Esophagus squamous epithelium (tissue), 5 donors: Measurements from ENCODE around the gene PIEZO1. TPM values are rescaled to one million over a fixed set of nuclear protein-coding genes. Genes with fewer than 3 reads are reported as not detected.

Experiments
- DNase-seq: peaks from one replicate; lab custom pipeline; 2025; lab: John Stamatoyannopoulos, UW
- H3K27ac ChIP-seq, 4 donors: fragments of 200-600 bp; sonication (generic); one replicate each; pipeline ENCODE4 v1.5.1; 2016 to 2019; ENCODE audit warnings: mild to moderate bottlenecking in 1 of 4
- H3K27me3 ChIP-seq, 4 donors: fragments of 200-600 bp; sonication (generic); 1 replicate in 3 of 4; 2 replicates in 1 of 4; pipeline versions ENCODE4 v1.5.1 to v1.6.0; 2017 to 2021; ENCODE audit warnings: antibody characterized with exemption in 1 of 4
- H3K36me3 ChIP-seq, 3 donors: fragments of 200-600 bp; sonication (generic); one replicate each; pipeline ENCODE4 v1.5.1; 2016 to 2019
- H3K4me1 ChIP-seq, 3 donors: fragments of 200-600 bp; sonication (generic); one replicate each; pipeline ENCODE4 v1.5.1; 2017 to 2019
- H3K4me3 ChIP-seq, 4 donors: fragments of 200-600 bp; sonication (generic); 1 replicate in 3 of 4; 2 replicates in 1 of 4; pipeline ENCODE4 v1.5.1; 2016 to 2019; ENCODE audit warnings: mild to moderate bottlenecking in 2 of 4, moderate library complexity in 1 of 4
- H3K9me3 ChIP-seq, 3 donors: fragments of 200-600 bp; sonication (generic); one replicate each; pipeline ENCODE4 v1.5.1; 2016 to 2019
- POLR2A ChIP-seq, 4 donors: fragments of 450-650 bp; IDR thresholded peaks; one replicate each; pipeline ENCODE4 v1.6.1; 2017; ENCODE audit warnings: antibody characterized with exemption in 4 of 4, mild to moderate bottlenecking in 4 of 4, moderate library complexity in 3 of 4
- WGBS, 2 donors: methylation state at CpG; one replicate each; pipeline ENCODE4 v1.1.5; 2018; 5-methylcytosine and 5-hydroxymethylcytosine counted together
- intact Hi-C: fragments of 100-400 bp; cut with DNase I; formaldehyde crosslinking; loops from one replicate; pipeline ENCODE4 v1.15.0; 2022
- total RNA-seq, 4 donors: library from RNA; depleted of rRNA; stranded (reverse); fragments of >200 nt; gene quantifications; one replicate each; pipeline ENCODE4 v1.1.0, GENCODE V29; 2016
- TF ChIP-seq, protein P1 (sequence below), 6 experiments: fragments of 450-650 bp in 4 of 6; fragments of 200-600 bp in 2 of 6; sonication (generic) in 2 of 6; IDR thresholded peaks; one replicate each; pipeline ENCODE4 v1.5.1; 2016 to 2019; ENCODE audit warnings: antibody characterized with exemption in 6 of 6, mild to moderate bottlenecking in 4 of 6, moderate library complexity in 4 of 6
- donor health status: DM: yes; HTN: yes; CAD: no.

Gene PIEZO1
- total RNA-seq, 4 donors from 2014 or later = 46.0 to 131 (median 103) TPM

DNA sequence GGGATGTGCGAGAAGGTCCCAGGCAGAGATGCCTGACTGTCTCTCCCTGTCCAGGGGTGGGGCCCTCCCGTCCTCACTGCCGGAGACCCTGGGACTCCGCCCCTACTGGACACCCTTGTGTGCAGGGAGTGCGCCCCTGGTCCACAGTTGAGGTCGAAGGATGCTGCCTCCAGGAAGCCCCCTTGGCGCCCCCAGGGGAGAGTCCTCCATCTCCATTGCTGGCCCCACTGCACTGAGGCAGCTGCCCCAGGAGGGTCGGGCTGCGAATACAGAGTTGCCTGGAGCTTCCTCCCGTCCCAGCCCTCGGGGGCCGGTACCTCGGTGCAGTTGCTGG lies 52.1 kb downstream of the PIEZO1 start:
- Histone ChIP-seq H3K9me3 (no peaks in the 10 kb centered on the region), H3K36me3 (peaks cover 36 to 86% (median 51%) of the 10 kb centered on the region in 3 donors), H3K27ac (no peak overlapping the region), H3K4me1 (peaks cover 0 to 11% (median 4%) of the 10 kb centered on the region in 3 donors), H3K27me3 (no peaks in the 10 kb centered on the region), H3K4me3 (no peak overlapping the region)
- DNase-seq = no peak
- TF ChIP-seq POLR2A (IDR thresholded peaks at IDR 0.05) = no peak
- TF ChIP-seq, protein P1, sequence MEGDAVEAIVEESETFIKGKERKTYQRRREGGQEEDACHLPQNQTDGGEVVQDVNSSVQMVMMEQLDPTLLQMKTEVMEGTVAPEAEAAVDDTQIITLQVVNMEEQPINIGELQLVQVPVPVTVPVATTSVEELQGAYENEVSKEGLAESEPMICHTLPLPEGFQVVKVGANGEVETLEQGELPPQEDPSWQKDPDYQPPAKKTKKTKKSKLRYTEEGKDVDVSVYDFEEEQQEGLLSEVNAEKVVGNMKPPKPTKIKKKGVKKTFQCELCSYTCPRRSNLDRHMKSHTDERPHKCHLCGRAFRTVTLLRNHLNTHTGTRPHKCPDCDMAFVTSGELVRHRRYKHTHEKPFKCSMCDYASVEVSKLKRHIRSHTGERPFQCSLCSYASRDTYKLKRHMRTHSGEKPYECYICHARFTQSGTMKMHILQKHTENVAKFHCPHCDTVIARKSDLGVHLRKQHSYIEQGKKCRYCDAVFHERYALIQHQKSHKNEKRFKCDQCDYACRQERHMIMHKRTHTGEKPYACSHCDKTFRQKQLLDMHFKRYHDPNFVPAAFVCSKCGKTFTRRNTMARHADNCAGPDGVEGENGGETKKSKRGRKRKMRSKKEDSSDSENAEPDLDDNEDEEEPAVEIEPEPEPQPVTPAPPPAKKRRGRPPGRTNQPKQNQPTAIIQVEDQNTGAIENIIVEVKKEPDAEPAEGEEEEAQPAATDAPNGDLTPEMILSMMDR (IDR thresholded peaks at IDR 0.05) = no peak
- WGBS, 2 donors = 73 to 75% methylated on average over 3 to 5 of the region's 13 CpGs
- intact Hi-C loops = no loop called here

DNA sequence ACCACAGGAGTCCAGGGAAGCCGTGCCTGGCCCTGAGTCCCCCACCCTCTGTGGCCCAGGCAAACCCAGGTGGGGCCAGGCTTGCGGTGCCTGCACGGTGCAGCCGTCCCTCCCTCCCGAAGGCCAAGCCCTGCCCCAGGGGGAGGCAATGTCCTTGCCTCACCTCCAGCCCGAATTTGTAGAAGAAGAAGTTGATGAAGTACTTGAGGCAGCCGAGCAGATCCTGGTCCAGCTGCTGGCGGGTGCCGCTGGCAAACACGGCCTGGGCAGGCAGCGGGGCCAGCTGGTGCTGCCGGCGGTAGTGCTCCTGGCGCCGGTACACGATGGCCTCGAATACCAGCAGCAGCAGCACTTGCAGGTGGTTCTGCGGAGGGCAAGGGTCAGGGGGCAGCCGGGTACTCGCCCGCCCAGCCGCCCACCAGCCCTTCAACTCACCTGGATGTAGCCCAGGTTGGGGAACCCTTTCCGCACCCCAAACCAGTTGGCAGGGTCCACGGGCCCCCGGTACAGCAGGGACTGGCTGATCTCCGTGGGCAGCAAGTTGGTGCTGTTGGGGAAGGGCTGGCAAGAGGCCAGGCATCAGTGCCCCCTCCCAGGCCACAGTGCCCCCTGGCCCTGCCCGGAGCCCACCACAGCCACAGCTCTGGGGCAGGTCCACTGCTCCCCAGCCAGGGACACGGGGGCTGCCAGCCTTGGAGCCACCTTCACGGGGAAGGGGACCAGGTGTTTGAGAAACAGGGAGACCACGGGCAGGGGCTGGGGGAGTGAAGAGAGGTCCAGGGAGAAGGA lies 52.7 kb downstream of the PIEZO1 start:
- peaks cover 0 to 5% (median under 1%) of the 10 kb centered on the region in 3 donors for H3K4me1 ChIP-seq
- no peak overlapping the region for H3K27ac ChIP-seq
- H3K4me3 ChIP-seq = no peak overlapping the region
- peaks cover 36 to 86% (median 54%) of the 10 kb centered on the region in 3 donors for H3K36me3 ChIP-seq
- intact Hi-C loops = no loop called here
- no peaks in the 10 kb centered on the region for H3K27me3 ChIP-seq
- no peaks in the 10 kb centered on the region for H3K9me3 ChIP-seq
- DNase-seq = no peak
- TF ChIP-seq, protein P1 (IDR thresholded peaks at IDR 0.05) = no peak
- TF ChIP-seq POLR2A (IDR thresholded peaks at IDR 0.05) = no peak
- WGBS, 2 donors = 57% methylated on average over 1 of the region's 30 CpGs; no CpG with 5 or more reads in 1 of the 2 donors

DNA sequence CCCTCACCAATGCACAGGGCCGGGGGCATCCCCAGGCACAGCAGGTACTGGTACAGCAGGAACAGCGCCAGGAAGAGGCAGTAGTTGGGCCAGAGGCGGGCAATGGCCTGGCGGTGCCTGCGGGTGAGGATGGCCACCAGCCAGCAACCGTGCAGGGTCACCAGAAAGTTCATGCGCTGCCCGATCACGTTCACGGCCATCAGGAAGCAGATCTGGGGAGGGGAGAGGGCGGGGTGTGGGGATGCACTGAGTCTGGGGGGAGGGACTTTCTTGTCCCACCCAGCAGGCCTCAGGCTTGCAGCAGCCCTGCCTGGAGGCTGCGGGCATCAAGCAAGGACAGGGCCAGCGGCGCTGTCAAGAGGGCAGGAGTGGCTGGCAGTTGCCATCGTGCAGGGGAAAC lies 53.3 kb downstream of the PIEZO1 start:
- intact Hi-C loops = no loop called here
- H3K36me3 ChIP-seq = peaks cover 42 to 87% (median 61%) of the 10 kb centered on the region in 3 donors
- peak; percentile 84 for DNase-seq
- no peak overlapping the region for H3K27ac ChIP-seq
- WGBS, 2 donors = 70 to 88% methylated on average over 2 to 9 of the region's 15 CpGs
- no peaks in the 10 kb centered on the region for H3K9me3 ChIP-seq
- no peaks in the 10 kb centered on the region for H3K4me1 ChIP-seq
- H3K27me3 ChIP-seq = no peaks in the 10 kb centered on the region
- no peak overlapping the region for H3K4me3 ChIP-seq
- TF ChIP-seq, protein P1 (IDR thresholded peaks at IDR 0.05) = no peak
- no peak for TF ChIP-seq POLR2A (IDR thresholded peaks at IDR 0.05)

DNA sequence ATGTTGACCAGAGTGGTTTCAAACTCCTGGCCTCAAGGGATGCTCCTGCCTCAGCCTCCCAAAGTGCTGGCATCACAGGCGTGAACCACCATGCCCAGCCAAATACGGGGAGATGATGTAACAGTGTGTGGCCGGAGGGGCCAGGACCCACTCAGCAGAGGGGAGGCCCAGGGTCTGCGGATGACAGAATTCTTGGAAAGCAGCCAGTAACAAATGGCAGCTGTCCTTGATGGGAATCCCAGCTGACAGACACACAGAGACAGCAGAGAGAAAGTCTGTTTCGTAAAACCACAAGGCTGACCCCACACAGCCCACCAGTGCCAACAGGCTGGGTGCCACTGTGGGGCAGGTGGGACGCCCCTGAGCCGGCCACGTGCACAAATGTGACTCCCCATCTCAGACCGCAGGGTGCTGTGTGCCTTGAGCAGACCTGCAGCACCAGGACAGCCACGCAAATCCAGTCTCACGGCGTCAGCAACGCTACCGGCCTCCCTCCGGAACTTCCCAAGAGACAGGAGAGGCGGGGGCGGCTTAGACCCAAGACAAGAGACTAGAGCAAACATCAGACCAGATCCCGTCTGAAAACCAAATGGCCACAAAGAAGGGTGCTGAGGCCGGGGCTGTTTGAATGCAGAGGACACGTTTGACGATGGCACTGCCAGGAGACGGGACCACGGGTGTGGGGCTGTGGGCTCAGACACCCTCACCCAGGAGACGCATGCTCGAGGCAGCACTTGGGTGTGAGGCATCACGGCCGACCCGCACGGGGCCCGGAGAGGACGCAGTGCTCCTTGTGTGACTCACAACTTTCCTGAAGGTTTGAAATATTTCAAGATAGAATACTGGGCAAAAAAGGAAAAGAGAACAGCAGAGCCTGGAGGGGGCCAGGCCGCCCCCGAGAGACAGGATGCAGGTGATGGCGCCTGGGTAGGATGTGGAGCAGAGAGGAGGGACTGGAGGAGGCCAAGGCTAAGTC lies 54.1 kb downstream of the PIEZO1 start:
- Histone ChIP-seq H3K27ac (no peak overlapping the region), H3K9me3 (no peaks in the 10 kb centered on the region), H3K27me3 (no peaks in the 10 kb centered on the region), H3K4me3 (no peak overlapping the region), H3K36me3 (peaks cover 47 to 87% (median 64%) of the 10 kb centered on the region in 3 donors), H3K4me1 (no peaks in the 10 kb centered on the region)
- 84 to 87% methylated on average over 28 to 29 of the region's 34 CpGs for WGBS, 2 donors
- no peak for DNase-seq
- intact Hi-C loops = no loop called here
- TF ChIP-seq, protein P1 (IDR thresholded peaks at IDR 0.05) = no peak
- no peak for TF ChIP-seq POLR2A (IDR thresholded peaks at IDR 0.05)
